Osteoblast (primary cell): ENCODE measurements around the gene HPS4. TPM values are rescaled to one million over a fixed set of nuclear protein-coding genes. Genes with fewer than 3 reads are reported as not detected.

Experiments used
- DNase-seq: peaks from one replicate; pipeline ENCODE4 v3.0.0; 2011; ENCODE audit warnings: low spot score, mixed read lengths; ENCODE audit not compliant: insufficient read length; ENCODE audit errors: missing footprints
- H2AFZ ChIP-seq: 2 replicates; pipeline ENCODE4 v1.6.0; 2011; ENCODE audit warnings: mild to moderate bottlenecking, low read length
- H3K27ac ChIP-seq: 2 replicates; pipeline ENCODE4 v1.5.1; 2011; ENCODE audit warnings: mild to moderate bottlenecking, low read depth, low read length, moderate library complexity
- H3K27me3 ChIP-seq: 2 replicates; pipeline ENCODE4 v1.6.0; 2012; ENCODE audit warnings: mild to moderate bottlenecking, control low read depth, inconsistent platforms, low read length, moderate library complexity; ENCODE audit not compliant: insufficient read depth
- H3K36me3 ChIP-seq: 2 replicates; pipeline ENCODE4 v1.5.1; 2011; ENCODE audit warnings: mild to moderate bottlenecking, low read length, control low read depth, moderate library complexity; ENCODE audit not compliant: insufficient read depth
- H3K4me1 ChIP-seq: 2 replicates; pipeline ENCODE4 v1.5.1; 2011; ENCODE audit warnings: mild to moderate bottlenecking, low read length, control low read depth, moderate library complexity; ENCODE audit not compliant: insufficient read depth
- H3K4me2 ChIP-seq: 2 replicates; pipeline ENCODE4 v1.6.0; 2011; ENCODE audit warnings: mild to moderate bottlenecking, low read length; ENCODE audit not compliant: insufficient read depth
- H3K4me3 ChIP-seq: fragments of 200-600 bp; sonication (generic); 3 replicates; pipeline ENCODE4 v1.5.1; 2012; ENCODE audit warnings: mild to moderate bottlenecking, low read length, inconsistent platforms; ENCODE audit not compliant: insufficient read depth
- H3K79me2 ChIP-seq: 2 replicates; pipeline ENCODE4 v1.6.0; 2012; ENCODE audit warnings: mild to moderate bottlenecking, low read length, control low read depth, inconsistent platforms; ENCODE audit not compliant: insufficient read depth
- H3K9me3 ChIP-seq: 2 replicates; pipeline ENCODE4 v1.5.1; 2011; ENCODE audit warnings: low read depth, low read length, control low read depth
- H4K20me1 ChIP-seq: 2 replicates; pipeline ENCODE4 v1.6.0; 2012; ENCODE audit warnings: mild to moderate bottlenecking, low read length, control low read depth; ENCODE audit not compliant: insufficient read depth
- CTCF ChIP-seq: IDR thresholded peaks from 2 replicates; pipeline ENCODE4 v1.5.1; 2011; ENCODE audit warnings: mild to moderate bottlenecking, low read depth, low read length, moderate library complexity; ENCODE audit errors: extremely low read depth
- total RNA-seq: library from RNA; depleted of rRNA; stranded (reverse); fragments of >200 nt; gene quantifications from 2 replicates; pipeline ENCODE4 v1.2.3, GENCODE V29; 2012

HPS4 gene
- total RNA-seq, 1 donor: 47.4 TPM

- Histone ChIP-seq H3K4me1 (peaks cover 8% of the 10 kb centered on the region), H3K4me3 (no peak overlapping the region), H3K79me2 (no peaks in the 10 kb centered on the region), H4K20me1 (no peaks in the 10 kb centered on the region), H3K9me3 (no peaks in the 10 kb centered on the region), H3K27me3 (no peaks in the 10 kb centered on the region), H2AFZ (no peak overlapping the region), H3K36me3 (peaks cover 77% of the 10 kb centered on the region), H3K4me2 (no peak overlapping the region), H3K27ac (no peak overlapping the region)
- no peak for TF ChIP-seq CTCF
- no peak for DNase-seq
Observed at GRCh38 chr22:26527167-26527566, 43.6 kb upstream of the HPS4 start.

- Histone ChIP-seq H2AFZ (no peak overlapping the region), H4K20me1 (no peaks in the 10 kb centered on the region), H3K4me3 (no peak overlapping the region), H3K27ac (no peak overlapping the region), H3K9me3 (no peaks in the 10 kb centered on the region), H3K36me3 (peaks cover 69% of the 10 kb centered on the region), H3K79me2 (no peaks in the 10 kb centered on the region), H3K4me2 (no peak overlapping the region), H3K4me1 (peaks cover 8% of the 10 kb centered on the region), H3K27me3 (no peaks in the 10 kb centered on the region)
- no peak for DNase-seq
- no peak for TF ChIP-seq CTCF
Observed at GRCh38 chr22:26525946-26526564, 42.5 kb upstream of the HPS4 start.

- no peak overlapping the region for H2AFZ ChIP-seq
- no peak for DNase-seq
- no peaks in the 10 kb centered on the region for H3K27me3 ChIP-seq
- no peaks in the 10 kb centered on the region for H3K79me2 ChIP-seq
- no peaks in the 10 kb centered on the region for H3K9me3 ChIP-seq
- TF ChIP-seq CTCF: no peak
- H3K27ac ChIP-seq: no peak overlapping the region
- H3K4me2 ChIP-seq: no peak overlapping the region
- no peak overlapping the region for H3K4me3 ChIP-seq
- H4K20me1 ChIP-seq: no peaks in the 10 kb centered on the region
- H3K4me1 ChIP-seq: peaks cover 6% of the 10 kb centered on the region
- peaks cover 60% of the 10 kb centered on the region for H3K36me3 ChIP-seq
Observed at GRCh38 chr22:26524870-26525269, 41.3 kb upstream of the HPS4 start.

- no peaks in the 10 kb centered on the region for H3K79me2 ChIP-seq
- DNase-seq: no peak
- no peak overlapping the region for H2AFZ ChIP-seq
- no peaks in the 10 kb centered on the region for H4K20me1 ChIP-seq
- TF ChIP-seq CTCF: no peak
- peaks cover 46% of the 10 kb centered on the region for H3K36me3 ChIP-seq
- H3K9me3 ChIP-seq: no peaks in the 10 kb centered on the region
- H3K4me3 ChIP-seq: no peak overlapping the region
- H3K27ac ChIP-seq: no peak overlapping the region
- no peaks in the 10 kb centered on the region for H3K27me3 ChIP-seq
- no peaks in the 10 kb centered on the region for H3K4me1 ChIP-seq
- H3K4me2 ChIP-seq: no peak overlapping the region
Observed at GRCh38 chr22:26522592-26522991, 39.0 kb upstream of the HPS4 start.
